ENCODE results near the gene BORCS8. TPM values are rescaled to one million over a fixed set of nuclear protein-coding genes. Genes with fewer than 3 reads are reported as not detected.

BORCS8 gene
- total and polyA plus RNA-seq, 3 donors from 2014 or later: 17.7 to 36.6 (median 25.7) TPM

- Histone ChIP-seq H3K27me3 (no peaks in the 10 kb centered on the region), H3K36me3 (ENCODE audit: low read depth, missing control alignments) (no peaks in the 10 kb centered on the region), H3K9me3 (no peaks in the 10 kb centered on the region), H3K4me3 (peak within 1 kb of the TSS; percentile 15 to 41), H3K4me1 (no peaks in the 10 kb centered on the region), H3K27ac (no peak within 1 kb of the TSS)
- TF ChIP-seq POLR2A (IDR thresholded peaks at IDR 0.05): no peak
- TF ChIP-seq, protein P1, sequence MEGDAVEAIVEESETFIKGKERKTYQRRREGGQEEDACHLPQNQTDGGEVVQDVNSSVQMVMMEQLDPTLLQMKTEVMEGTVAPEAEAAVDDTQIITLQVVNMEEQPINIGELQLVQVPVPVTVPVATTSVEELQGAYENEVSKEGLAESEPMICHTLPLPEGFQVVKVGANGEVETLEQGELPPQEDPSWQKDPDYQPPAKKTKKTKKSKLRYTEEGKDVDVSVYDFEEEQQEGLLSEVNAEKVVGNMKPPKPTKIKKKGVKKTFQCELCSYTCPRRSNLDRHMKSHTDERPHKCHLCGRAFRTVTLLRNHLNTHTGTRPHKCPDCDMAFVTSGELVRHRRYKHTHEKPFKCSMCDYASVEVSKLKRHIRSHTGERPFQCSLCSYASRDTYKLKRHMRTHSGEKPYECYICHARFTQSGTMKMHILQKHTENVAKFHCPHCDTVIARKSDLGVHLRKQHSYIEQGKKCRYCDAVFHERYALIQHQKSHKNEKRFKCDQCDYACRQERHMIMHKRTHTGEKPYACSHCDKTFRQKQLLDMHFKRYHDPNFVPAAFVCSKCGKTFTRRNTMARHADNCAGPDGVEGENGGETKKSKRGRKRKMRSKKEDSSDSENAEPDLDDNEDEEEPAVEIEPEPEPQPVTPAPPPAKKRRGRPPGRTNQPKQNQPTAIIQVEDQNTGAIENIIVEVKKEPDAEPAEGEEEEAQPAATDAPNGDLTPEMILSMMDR (IDR thresholded peaks at IDR 0.05): no peak
- intact Hi-C loops (cut with DNase I; ENCODE audit: low total_unique reads): no loop called here
- DNase-seq: no peak
- 1 to 6% methylated on average over 10 to 50 of the region's 54 CpGs for WGBS, 2 donors
Observed at GRCh38 chr19:19211499-19212420, 19.8 kb upstream of the BORCS8 start, which contains the start of gene NCAN. Gene NCAN, plus strand, starts transcription at chr19:19211958. Its CDS starts 4,996 bp downstream, at chr19:19216954.

DNA sequence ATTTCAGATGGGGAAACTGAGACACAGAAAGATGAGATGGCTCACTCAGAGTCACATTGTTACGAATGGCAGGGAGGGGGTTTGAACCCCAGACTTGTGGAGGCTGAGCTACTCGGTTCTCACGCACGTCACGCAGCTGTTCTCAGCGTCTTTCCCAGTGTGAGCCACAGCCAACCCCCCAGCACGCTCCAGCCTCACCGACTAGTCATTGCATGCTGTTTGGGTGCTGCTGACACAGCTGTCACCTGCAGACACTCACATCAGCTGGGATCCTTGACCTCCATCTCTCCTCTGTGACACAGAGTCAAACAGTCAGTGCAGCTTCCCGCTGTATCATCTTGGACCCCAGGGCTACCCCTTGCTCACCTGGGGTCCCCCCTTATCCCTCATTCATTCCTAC is 17.4 kb upstream of the BORCS8 start:
- WGBS, 2 donors: 68 to 70% methylated on average over 9 of the region's 9 CpGs
- TF ChIP-seq POLR2A (IDR thresholded peaks at IDR 0.05): no peak
- TF ChIP-seq, protein P1 (IDR thresholded peaks at IDR 0.05): no peak
- DNase-seq: no peak

GRCh38 chr19:19207637-19208572 is 16.0 kb upstream of the BORCS8 start:
- Histone ChIP-seq H3K4me1 (peaks cover under 1% of the 10 kb centered on the region), H3K4me3 (no peak overlapping the region), H3K9me3 (no peaks in the 10 kb centered on the region), H3K27ac (no peak overlapping the region), H3K27me3 (no peaks in the 10 kb centered on the region), H3K36me3 (ENCODE audit: low read depth, missing control alignments) (no peaks in the 10 kb centered on the region)
- no peak for DNase-seq
- WGBS, 2 donors: 53 to 79% methylated on average over 4 to 8 of the region's 8 CpGs
- intact Hi-C loops (cut with DNase I; ENCODE audit: low total_unique reads): no loop called here
- TF ChIP-seq POLR2A (IDR thresholded peaks at IDR 0.05): no peak
- TF ChIP-seq, protein P1 (IDR thresholded peaks at IDR 0.05): no peak

More for the DNA sequence above, 17.4 kb upstream of the BORCS8 start:
- Histone ChIP-seq H3K27me3 (no peaks in the 10 kb centered on the region), H3K36me3 (ENCODE audit: low read depth, missing control alignments) (no peaks in the 10 kb centered on the region), H3K4me3 (no peak overlapping the region), H3K4me1 (no peaks in the 10 kb centered on the region), H3K9me3 (no peaks in the 10 kb centered on the region), H3K27ac (no peak overlapping the region)
- intact Hi-C loops (cut with DNase I; ENCODE audit: low total_unique reads): no loop called here

DNA sequence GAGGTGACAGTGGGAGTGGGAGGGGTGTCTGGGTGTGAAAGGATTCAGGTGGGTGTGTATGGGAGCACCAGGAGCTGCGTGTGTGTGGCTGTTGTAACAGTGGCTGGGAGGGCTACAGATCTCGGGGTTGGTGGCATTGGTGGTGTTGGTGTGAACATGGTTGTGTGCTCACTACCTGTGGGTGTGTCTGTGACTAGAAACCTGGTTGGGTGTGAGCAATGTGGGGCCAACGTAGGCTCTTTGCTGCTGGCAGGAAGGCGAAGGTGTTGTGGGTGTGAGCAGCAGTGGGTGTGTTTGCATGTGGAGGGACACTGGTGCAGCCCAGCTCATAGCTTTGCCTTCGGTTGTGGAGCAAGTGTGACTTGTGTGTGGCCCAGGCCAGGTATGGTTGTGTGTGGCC is 15.0 kb upstream of the BORCS8 start:
- WGBS, 2 donors: 62 to 77% methylated on average over 5 of the region's 5 CpGs
- TF ChIP-seq, protein P1 (IDR thresholded peaks at IDR 0.05): no peak
- TF ChIP-seq POLR2A (IDR thresholded peaks at IDR 0.05): no peak
- no peaks in the 10 kb centered on the region for H3K9me3 ChIP-seq
- H3K27me3 ChIP-seq: no peaks in the 10 kb centered on the region
- H3K4me3 ChIP-seq: no peak overlapping the region
- no peak for DNase-seq
- intact Hi-C loops (cut with DNase I; ENCODE audit: low total_unique reads): no loop called here
- H3K36me3 ChIP-seq (ENCODE audit: low read depth, missing control alignments): no peaks in the 10 kb centered on the region
- H3K4me1 ChIP-seq: peaks cover 6% of the 10 kb centered on the region
- no peak overlapping the region for H3K27ac ChIP-seq

Measured in testis (tissue), 3 donors.